SK-N-SH (cell line): ENCODE results near the gene DNAH1.

Experiments
- CTCF ChIP-seq: fragments of 200-600 bp; sonication (generic); IDR thresholded peaks from 2 replicates; pipeline ENCODE4 v1.6.1; 2017; ENCODE audit warnings: antibody characterized with exemption, mild to moderate bottlenecking, moderate library complexity
- EZH2phosphoT487 ChIP-seq: fragments of 200-600 bp; sonication (generic); IDR thresholded peaks from 2 replicates; pipeline ENCODE4 v1.6.1; 2017; ENCODE audit warnings: low read depth, mixed run types, mild to moderate bottlenecking, antibody characterized with exemption, moderate library complexity, borderline replicate concordance

- TF ChIP-seq CTCF (no peak), EZH2phosphoT487 (no peak)
Measured at GRCh38 chr3:52345521-52346109, 29.5 kb downstream of the DNAH1 start.
